Measurements from ENCODE around the gene API5.

DNA sequence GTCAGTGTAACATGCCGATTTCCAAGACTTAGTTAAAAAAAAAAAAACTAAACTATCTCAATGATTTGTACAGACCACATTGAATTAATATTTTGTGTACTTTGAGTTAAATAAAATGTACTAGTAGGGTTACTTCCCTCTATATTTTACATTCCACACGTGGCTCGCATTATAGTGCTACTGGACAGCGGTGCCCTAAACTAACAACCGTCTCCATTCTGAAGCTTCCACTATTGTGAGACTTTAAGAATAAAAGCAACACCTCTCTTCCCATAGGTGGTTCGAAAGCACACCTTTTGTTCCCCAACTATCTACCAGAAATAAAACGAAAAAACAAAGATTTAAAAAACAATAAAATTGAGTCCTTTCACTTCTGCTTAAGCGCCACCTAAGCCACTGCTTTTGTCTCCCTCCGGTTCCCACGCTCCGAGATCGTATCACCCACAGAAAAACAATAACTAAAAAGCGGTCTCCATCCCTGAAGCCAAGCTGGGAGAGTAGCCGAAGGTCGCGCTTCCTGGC is 46.5 kb downstream of the API5 start:
- TF ChIP-seq, protein P1, sequence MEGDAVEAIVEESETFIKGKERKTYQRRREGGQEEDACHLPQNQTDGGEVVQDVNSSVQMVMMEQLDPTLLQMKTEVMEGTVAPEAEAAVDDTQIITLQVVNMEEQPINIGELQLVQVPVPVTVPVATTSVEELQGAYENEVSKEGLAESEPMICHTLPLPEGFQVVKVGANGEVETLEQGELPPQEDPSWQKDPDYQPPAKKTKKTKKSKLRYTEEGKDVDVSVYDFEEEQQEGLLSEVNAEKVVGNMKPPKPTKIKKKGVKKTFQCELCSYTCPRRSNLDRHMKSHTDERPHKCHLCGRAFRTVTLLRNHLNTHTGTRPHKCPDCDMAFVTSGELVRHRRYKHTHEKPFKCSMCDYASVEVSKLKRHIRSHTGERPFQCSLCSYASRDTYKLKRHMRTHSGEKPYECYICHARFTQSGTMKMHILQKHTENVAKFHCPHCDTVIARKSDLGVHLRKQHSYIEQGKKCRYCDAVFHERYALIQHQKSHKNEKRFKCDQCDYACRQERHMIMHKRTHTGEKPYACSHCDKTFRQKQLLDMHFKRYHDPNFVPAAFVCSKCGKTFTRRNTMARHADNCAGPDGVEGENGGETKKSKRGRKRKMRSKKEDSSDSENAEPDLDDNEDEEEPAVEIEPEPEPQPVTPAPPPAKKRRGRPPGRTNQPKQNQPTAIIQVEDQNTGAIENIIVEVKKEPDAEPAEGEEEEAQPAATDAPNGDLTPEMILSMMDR (IDR thresholded peaks at IDR 0.05), result no peak
- TF ChIP-seq POLR2A (IDR thresholded peaks at IDR 0.05) (no peak), POLR2AphosphoS5 (IDR thresholded peaks at IDR 0.05) (no peak)
